Skeletal muscle cell (primary cell): Measurements from ENCODE around the gene SMAP1.

Experiments used
- DNase-seq: peaks from one replicate; pipeline ENCODE4 v3.0.0-alpha.2; 2010; ENCODE audit warnings: low read depth
- H3K4me3 ChIP-seq: 2 replicates; pipeline ENCODE4 v1.5.1; 2011; ENCODE audit warnings: low read depth, mild to moderate bottlenecking, control low read depth, low read length, moderate library complexity

The SMAP1 gene

DNA sequence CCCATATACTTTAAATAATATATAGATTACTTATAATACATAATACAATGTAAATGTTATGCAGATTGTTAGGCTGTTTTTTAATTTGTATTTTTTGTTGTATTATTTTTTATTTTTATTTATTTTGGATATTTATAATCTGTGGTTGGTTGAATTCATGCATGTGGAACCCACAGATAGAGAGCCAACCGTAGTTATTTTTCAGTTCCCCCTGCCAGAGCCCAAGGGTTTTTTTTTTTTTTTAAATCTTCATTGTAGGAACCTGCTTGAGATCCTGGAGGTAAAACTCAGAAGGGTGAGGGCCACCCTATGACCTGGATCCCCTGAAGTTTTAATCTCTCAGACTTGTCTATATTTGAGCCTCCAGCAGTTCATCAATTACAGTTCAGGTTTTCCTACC lies 156.0 kb downstream of the SMAP1 start:
- no peak for DNase-seq
- H3K4me3 ChIP-seq, result no peak overlapping the region

GRCh38 chr6:70831427-70831826 lies 163.7 kb downstream of the SMAP1 start:
- no peak for DNase-seq
- no peak overlapping the region for H3K4me3 ChIP-seq

DNA sequence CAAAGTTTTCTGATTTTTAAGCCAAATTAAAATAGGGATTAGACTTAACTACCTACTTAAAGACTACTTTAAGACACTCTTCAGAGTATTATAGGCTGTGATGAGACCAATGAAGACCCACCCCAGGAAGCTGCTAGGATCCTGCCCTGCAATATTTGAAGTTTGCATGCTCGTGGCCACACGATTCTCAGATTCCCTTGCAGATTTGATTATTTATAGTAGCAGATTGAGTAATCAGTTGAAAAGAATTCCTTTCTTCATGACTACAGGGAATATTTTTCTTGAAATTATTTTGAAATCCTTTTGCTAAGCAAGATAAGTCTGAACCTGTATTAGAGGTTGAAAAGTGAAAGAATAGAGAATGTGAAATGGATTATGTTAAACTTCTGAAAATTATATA lies 166.8 kb downstream of the SMAP1 start:
- H3K4me3 ChIP-seq, result no peak overlapping the region
- peak; percentile 5 for DNase-seq

DNA sequence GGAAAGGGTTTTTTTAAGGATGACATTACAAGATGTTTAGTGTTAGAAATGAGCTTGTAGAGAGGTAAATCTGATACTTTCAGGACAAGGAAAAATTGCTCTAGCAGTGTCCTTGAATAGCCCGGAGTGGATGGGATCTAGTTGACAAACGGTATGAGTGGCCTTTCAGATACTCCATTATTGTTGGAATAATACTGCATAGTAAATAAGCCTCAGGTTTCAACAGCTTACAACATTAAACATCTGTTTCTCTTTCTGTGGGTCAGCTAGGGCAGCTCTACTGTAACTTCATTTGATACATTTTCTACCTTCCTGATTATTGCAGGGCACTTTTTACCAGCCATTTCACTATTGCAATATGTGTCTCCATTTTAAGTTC lies 171.2 kb downstream of the SMAP1 start:
- H3K4me3 ChIP-seq, result no peak overlapping the region
- DNase-seq, result no peak

DNA sequence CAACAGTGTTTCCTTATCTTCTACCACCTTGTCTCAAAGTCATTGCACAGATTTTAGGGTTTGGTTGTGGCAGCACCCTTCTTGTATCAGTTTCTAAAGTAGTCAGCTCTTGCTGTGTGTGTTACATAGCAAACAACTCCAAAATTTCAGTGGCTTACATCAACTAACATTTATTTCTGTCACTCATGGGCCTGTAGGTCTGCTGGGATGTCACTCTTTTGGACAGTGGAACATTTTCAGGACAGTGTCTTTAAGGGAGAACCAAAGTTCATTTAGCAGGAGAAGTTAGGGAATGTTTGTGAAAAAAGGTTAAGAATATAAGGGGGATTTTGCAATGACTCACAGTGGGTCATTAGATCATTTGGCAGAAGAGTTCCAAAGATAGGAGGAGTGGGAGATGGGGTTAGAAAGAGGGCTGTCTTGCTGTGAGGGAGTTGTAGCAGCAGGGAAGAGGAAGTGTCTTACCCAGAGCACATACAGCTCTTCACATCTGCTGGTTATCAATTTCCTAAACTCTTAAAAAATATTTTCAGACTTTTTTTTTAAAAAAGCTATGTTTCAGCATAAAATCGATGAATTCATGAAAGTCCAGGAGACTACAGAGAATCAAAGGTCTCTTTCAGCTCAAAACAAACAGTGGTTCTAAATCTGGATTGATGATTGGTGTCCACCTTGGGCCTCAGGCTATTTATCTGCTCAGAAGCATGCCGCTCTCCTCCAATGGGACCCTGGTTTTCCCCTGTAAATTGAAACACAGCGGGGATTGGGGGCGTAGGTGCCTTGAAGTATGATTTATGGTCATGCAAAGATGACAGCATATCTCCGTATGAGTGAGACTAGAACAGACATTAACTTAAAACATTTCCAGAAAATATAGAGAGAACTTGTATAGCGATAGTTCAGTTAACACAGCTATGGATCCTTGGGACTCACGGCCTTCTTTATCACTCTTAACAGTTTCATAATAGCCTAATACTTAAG lies 171.9 kb downstream of the SMAP1 start:
- DNase-seq, result no peak
- H3K4me3 ChIP-seq, result no peak overlapping the region

GRCh38 chr6:70841112-70841511 lies 173.4 kb downstream of the SMAP1 start:
- H3K4me3 ChIP-seq, result no peak overlapping the region
- DNase-seq, result no peak

GRCh38 chr6:70842541-70842940 lies 174.9 kb downstream of the SMAP1 start:
- no peak for DNase-seq
- H3K4me3 ChIP-seq, result no peak overlapping the region

- no peak for DNase-seq
- no peak overlapping the region for H3K4me3 ChIP-seq
Measured at GRCh38 chr6:70843328-70843918, 175.7 kb downstream of the SMAP1 start.

GRCh38 chr6:70844301-70844700 lies 176.6 kb downstream of the SMAP1 start:
- no peak overlapping the region for H3K4me3 ChIP-seq
- DNase-seq, result no peak

DNA sequence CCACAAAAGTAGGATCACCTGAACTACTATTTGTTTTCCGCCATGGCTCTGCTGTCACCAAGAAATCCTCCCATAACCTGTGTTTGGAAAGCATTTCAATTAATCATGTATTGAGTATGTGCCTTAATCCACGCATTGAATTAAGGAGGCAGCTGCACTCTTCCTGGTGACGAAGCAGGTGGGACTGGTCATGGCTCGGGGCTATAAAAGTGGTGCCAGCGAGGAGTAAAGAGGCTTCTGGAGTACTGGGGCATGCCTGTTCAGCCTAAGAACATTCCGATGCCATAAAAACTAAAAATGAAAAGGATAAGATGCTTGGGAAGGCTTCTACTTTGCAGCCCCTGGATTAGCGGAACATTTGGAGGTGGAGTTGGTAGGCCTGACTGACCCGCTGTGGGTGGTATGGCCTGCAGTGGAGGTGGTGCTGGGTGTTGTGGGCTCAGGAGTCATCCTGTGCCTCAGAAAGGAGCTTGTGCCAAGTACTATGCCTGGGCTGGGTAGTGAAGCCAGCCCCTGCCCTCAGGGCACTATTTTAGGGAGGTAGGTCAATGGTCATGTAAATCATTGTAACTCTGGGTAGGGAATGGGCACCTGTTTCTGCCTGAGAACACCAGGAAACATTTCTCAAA lies 178.6 kb downstream of the SMAP1 start:
- no peak for DNase-seq
- H3K4me3 ChIP-seq, result no peak overlapping the region

GRCh38 chr6:70847106-70848084 lies 179.7 kb downstream of the SMAP1 start:
- no peak overlapping the region for H3K4me3 ChIP-seq
- DNase-seq, result no peak

GRCh38 chr6:70849348-70850069 lies 181.8 kb downstream of the SMAP1 start:
- no peak for DNase-seq
- H3K4me3 ChIP-seq, result no peak overlapping the region

DNA sequence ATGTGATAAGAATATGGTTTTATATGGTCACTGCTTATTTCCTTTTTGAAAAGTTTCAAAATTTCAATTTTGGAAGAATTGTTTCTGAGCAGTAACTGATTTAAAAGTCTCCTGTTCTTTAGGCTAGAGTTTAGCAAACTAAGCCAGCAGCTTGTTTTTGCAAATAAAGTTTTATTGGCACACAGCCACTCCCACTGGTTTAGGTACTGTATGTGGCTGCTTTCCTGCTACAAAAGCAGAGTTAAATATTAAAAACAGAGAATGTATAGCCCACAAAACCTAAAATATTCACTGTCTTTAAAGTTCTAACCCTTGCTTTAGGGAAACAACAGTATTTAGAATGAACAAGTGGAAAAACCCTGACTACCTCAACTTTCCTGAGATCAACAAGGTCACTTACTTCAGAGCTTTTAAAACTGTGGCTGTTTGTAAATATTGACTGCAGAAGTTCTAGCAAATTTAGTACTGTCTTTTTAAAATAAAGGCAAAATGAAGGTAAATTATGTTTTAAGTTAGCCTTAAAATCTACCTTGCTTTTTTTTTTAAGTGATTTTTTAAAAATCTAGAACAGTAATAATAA lies 185.1 kb downstream of the SMAP1 start:
- DNase-seq, result no peak

GRCh38 chr6:70857387-70858077 lies 189.8 kb downstream of the SMAP1 start:
- DNase-seq, result no peak
- H3K4me3 ChIP-seq, result no peak overlapping the region

More for the DNA sequence above, 185.1 kb downstream of the SMAP1 start:
- no peak overlapping the region for H3K4me3 ChIP-seq

DNA sequence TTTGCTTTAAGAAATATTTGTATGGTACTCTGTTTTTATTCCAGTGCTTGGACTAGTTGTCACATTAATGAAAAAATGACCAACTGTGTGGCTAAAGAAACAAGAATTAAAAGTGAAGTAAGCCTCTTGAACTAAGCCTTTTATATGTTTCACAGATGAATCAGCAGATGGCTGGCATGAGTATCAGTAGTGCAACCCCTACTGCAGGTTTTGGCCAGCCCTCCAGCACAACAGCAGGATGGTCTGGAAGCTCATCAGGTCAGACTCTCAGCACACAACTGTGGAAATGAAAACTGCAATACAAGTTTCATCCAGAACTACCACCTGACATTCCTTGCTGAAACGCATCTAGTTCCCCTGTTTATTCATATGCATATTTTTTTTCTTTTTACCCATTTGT lies 192.4 kb downstream of the SMAP1 start:
- no peak overlapping the region for H3K4me3 ChIP-seq
- DNase-seq, result no peak

GRCh38 chr6:70860920-70861319 lies 193.2 kb downstream of the SMAP1 start:
- H3K4me3 ChIP-seq, result no peak overlapping the region
- no peak for DNase-seq

DNA sequence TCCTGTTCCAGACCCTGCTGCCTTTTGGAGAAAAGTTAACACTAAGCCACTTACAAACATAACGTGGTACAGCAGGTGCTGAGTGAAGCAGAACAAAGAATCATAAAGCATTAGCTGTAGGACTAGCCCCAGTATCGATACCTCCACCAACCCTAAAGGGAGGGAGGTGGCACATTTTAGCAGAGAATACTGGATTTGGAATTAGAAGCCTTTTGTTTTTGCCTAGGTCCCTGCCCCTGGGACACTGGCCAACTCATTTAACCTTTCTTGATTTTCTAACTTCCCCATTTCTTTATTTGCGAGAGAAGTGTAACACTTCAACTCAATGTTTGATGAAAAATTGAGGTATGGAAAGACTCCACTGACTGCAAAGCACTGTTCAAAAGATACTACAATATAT lies 195.7 kb downstream of the SMAP1 start:
- no peak overlapping the region for H3K4me3 ChIP-seq
- DNase-seq, result no peak

GRCh38 chr6:70864401-70864800 lies 196.7 kb downstream of the SMAP1 start:
- no peak overlapping the region for H3K4me3 ChIP-seq
- DNase-seq, result no peak
